Prostate gland (tissue), 2 donors: ENCODE measurements around the gene POU6F1. TPM values are rescaled to one million over a fixed set of nuclear protein-coding genes. Genes with fewer than 3 reads are reported as not detected.

Experiments
- DNase-seq: peaks from one replicate; pipeline ENCODE4 v3.0.0-alpha.2; 2019; ENCODE audit warnings: low spot score
- H3K27ac ChIP-seq, 2 donors: fragments of 200-600 bp; sonication (generic); 2 replicates each; pipeline ENCODE4 v1.5.1; 2017 to 2019
- H3K27me3 ChIP-seq: fragments of 200-600 bp; sonication (generic); replicated peaks from 2 replicates; pipeline ENCODE4 v1.5.1; 2019; ENCODE audit not compliant: insufficient read depth
- H3K36me3 ChIP-seq, 2 donors: fragments of 200-600 bp; sonication (generic); 1 replicate in 1 of 2; 2 replicates in 1 of 2; pipeline versions ENCODE4 v1.5.1 to v1.8.1; 2017 to 2019
- H3K4me1 ChIP-seq: fragments of 200-600 bp; sonication (generic); replicated peaks from 2 replicates; pipeline ENCODE4 v1.5.1; 2019
- H3K4me3 ChIP-seq, 2 donors: fragments of 200-600 bp; sonication (generic); 2 replicates each; pipeline ENCODE4 v1.5.1; 2017 to 2019
- H3K9me3 ChIP-seq: fragments of 200-600 bp; sonication (generic); 2 replicates; pipeline ENCODE4 v1.5.1; 2017
- CTCF ChIP-seq, 4 experiments: fragments of 200-600 bp in 2 of 4; fragments of 450-650 bp in 2 of 4; sonication (generic) in 2 of 4; IDR thresholded peaks; 1 replicate in 3 of 4; 2 replicates in 1 of 4; pipeline ENCODE4 v1.5.1; 2016 to 2019; ENCODE audit warnings: antibody characterized with exemption in 4 of 4, mild to moderate bottlenecking in 2 of 4, moderate library complexity in 2 of 4
- POLR2A ChIP-seq: fragments of 450-650 bp; IDR thresholded peaks from one replicate; pipeline ENCODE4 v1.6.1; 2016; ENCODE audit warnings: antibody characterized with exemption, mild to moderate bottlenecking
- POLR2AphosphoS5 ChIP-seq: sonication (generic); formaldehyde crosslinking; IDR thresholded peaks from one replicate; pipeline ENCODE4 v1.6.1; 2017; ENCODE audit warnings: antibody characterized with exemption
- WGBS: methylation state at CpG from one replicate; pipeline ENCODE4 v1.1.5; 2018; 5-methylcytosine and 5-hydroxymethylcytosine counted together
- intact Hi-C: fragments of 100-400 bp; cut with DNase I; formaldehyde crosslinking; loops from one replicate; pipeline ENCODE4 v1.14.2; 2022
- total RNA-seq, 2 donors: library from RNA; depleted of rRNA; stranded (reverse); fragments of >200 nt; gene quantifications; one replicate each; pipeline ENCODE4 v1.1.0, GENCODE V29; 2016

The POU6F1 gene
- total RNA-seq, 2 donors from 2014 or later: 13.5 to 17.2 TPM

GRCh38 chr12:51216642-51217041, 1.2 kb downstream of the POU6F1 start:
- no peak for DNase-seq
- Histone ChIP-seq H3K27ac (peak overlapping the region; percentile 95 to 96), H3K4me1 (peaks cover 5% of the 10 kb centered on the region), H3K4me3 (peak overlapping the region; percentile 91 to 92), H3K27me3 (no peaks in the 10 kb centered on the region), H3K9me3 (no peaks in the 10 kb centered on the region), H3K36me3 (no peaks in the 10 kb centered on the region)
- 30% methylated on average over 7 of the region's 7 CpGs for WGBS
- no peak for TF ChIP-seq POLR2A
- intact Hi-C loops: loop anchor here (5.0 to 10.0 kb wide), 2 partner anchors 134 to 172 kb away; partner anchors contain the start of genes CSRNP2 and LETMD1

GRCh38 chr12:51214895-51215294, 3.0 kb downstream of the POU6F1 start:
- Histone ChIP-seq H3K4me1 (peaks cover 5% of the 10 kb centered on the region), H3K9me3 (no peaks in the 10 kb centered on the region), H3K27me3 (no peaks in the 10 kb centered on the region), H3K4me3 (no peak overlapping the region), H3K27ac (no peak overlapping the region), H3K36me3 (no peaks in the 10 kb centered on the region)
- DNase-seq: no peak
- intact Hi-C loops: loop anchor here (5.0 to 10.0 kb wide), 2 partner anchors 133 to 170 kb away; partner anchors contain the start of genes CSRNP2 and LETMD1
- WGBS: 91% methylated on average over 5 of the region's 5 CpGs
- no peak for TF ChIP-seq POLR2AphosphoS5
- TF ChIP-seq POLR2A: no peak
- TF ChIP-seq CTCF (IDR thresholded peaks at IDR 0.05): no peak

GRCh38 chr12:51210690-51211395, 7.0 kb downstream of the POU6F1 start:
- Histone ChIP-seq H3K27me3 (no peaks in the 10 kb centered on the region), H3K4me3 (no peak overlapping the region), H3K4me1 (no peaks in the 10 kb centered on the region), H3K9me3 (no peaks in the 10 kb centered on the region), H3K27ac (no peak overlapping the region), H3K36me3 (no peaks in the 10 kb centered on the region)
- intact Hi-C loops: loop anchor here (10.0 kb wide), 1 partner anchor 166 kb away; the partner anchor contains the start of gene LETMD1
- 74% methylated on average over 2 of the region's 2 CpGs for WGBS
- DNase-seq: no peak
- no peak for TF ChIP-seq CTCF (IDR thresholded peaks at IDR 0.05)
- no peak for TF ChIP-seq POLR2AphosphoS5
- TF ChIP-seq POLR2A: no peak

GRCh38 chr12:51209259-51209658, 8.6 kb downstream of the POU6F1 start:
- TF ChIP-seq CTCF (IDR thresholded peaks at IDR 0.05): no peak
- TF ChIP-seq POLR2A: no peak
- TF ChIP-seq POLR2AphosphoS5: no peak
- no peak for DNase-seq
- intact Hi-C loops: no loop called here
- Histone ChIP-seq H3K27me3 (no peaks in the 10 kb centered on the region), H3K4me1 (no peaks in the 10 kb centered on the region), H3K4me3 (no peak overlapping the region), H3K9me3 (no peaks in the 10 kb centered on the region), H3K27ac (no peak overlapping the region), H3K36me3 (no peaks in the 10 kb centered on the region)
- WGBS: 93% methylated on average over 2 of the region's 2 CpGs

DNA sequence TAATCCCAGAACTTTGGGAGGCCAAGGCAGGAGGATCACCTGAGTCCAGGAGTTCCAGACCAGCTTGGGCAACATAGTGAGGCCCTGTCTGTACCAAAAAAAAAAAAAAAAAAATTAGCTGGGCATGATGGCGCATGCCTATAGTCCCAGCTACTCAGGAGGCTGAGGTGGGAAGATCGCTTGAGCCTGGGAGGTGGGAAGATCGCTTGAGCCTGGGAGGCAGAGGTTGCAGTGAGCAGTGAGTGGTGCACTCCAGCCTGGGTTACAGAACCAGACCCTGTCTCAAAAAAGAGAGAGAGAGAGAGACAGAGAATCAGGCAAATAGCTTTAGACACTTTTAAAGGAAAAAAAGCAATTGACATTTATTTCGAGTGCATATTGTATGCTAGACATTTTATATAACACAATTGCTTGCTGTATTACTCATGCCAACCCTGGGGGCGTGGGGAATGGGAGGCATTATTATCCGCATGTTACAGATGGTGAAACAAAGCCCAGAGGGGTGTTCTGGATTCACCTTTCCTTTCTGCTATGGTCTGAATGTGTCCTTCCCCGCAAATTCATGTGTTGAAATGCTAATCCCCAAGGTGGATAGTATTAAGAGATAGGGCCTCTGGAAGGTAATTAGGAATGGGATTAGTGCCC, 9.7 kb downstream of the POU6F1 start:
- H3K27ac ChIP-seq: no peak overlapping the region
- intact Hi-C loops: no loop called here
- 81% methylated on average over 7 of the region's 7 CpGs for WGBS
- no peaks in the 10 kb centered on the region for H3K27me3 ChIP-seq
- no peak for DNase-seq
- H3K4me3 ChIP-seq: no peak overlapping the region
- no peaks in the 10 kb centered on the region for H3K4me1 ChIP-seq
- H3K36me3 ChIP-seq: no peaks in the 10 kb centered on the region
- TF ChIP-seq CTCF (IDR thresholded peaks at IDR 0.05) (no peak), POLR2A (no peak), POLR2AphosphoS5 (no peak)
- no peaks in the 10 kb centered on the region for H3K9me3 ChIP-seq
